ENCODE data around the gene IQGAP3. TPM values are rescaled to one million over a fixed set of nuclear protein-coding genes. Genes with fewer than 3 reads are reported as not detected.

Gene IQGAP3
- total RNA-seq, 4 donors from 2014 or later: 0.09 to 13.2 TPM; not detected in 2

DNA sequence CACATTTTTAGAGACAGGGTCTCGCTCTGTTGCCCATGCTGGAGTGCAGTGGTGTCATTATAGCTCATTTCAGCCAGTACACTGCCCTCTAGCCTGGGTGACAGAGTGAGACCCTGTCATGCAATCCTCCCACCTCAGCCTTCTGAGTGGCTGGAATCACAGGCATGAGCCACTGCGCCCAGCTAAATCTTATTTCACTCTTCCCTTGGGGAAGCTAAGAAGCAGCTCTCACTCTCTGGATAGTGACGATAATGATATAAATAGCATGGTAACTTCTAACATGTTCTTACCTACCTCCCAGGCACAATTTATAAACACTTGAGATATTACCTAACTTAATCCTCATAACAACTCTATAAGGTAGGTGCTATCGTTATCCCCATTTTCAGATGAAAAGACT, 24.9 kb downstream of the IQGAP3 start:
- no peak for DNase-seq
- no peaks in the 10 kb centered on the region for H3K27me3 ChIP-seq

DNA sequence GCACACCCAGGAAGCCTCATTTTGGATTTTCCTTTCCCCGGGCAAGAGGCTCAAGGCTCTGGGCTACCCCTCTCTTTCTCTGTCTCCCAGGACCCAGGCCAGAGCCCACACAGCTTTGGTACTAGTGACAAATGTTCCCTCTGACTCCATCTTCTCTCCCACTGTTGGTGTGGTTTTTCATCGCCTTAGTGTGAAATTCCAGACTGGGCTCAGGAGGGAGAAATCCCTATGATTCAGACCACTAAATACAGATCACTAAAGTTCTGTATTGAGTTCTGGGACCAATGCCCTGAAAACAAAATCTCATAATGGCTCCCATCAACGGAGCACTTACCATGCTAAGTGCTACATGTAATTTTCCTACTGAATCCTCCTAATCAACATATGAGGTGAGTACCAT, 26.1 kb downstream of the IQGAP3 start:
- DNase-seq: no peak
- H3K4me3 ChIP-seq: no peak overlapping the region
- no peaks in the 10 kb centered on the region for H3K36me3 ChIP-seq
- H3K9me3 ChIP-seq: no peaks in the 10 kb centered on the region
- H3K4me1 ChIP-seq: no peaks in the 10 kb centered on the region
- intact Hi-C loops (cut with DNase I; ENCODE audit: low total_unique reads): no loop called here
- H3K27ac ChIP-seq: no peak overlapping the region
- TF ChIP-seq POLR2A (IDR thresholded peaks at IDR 0.05): no peak
- TF ChIP-seq, protein P1, sequence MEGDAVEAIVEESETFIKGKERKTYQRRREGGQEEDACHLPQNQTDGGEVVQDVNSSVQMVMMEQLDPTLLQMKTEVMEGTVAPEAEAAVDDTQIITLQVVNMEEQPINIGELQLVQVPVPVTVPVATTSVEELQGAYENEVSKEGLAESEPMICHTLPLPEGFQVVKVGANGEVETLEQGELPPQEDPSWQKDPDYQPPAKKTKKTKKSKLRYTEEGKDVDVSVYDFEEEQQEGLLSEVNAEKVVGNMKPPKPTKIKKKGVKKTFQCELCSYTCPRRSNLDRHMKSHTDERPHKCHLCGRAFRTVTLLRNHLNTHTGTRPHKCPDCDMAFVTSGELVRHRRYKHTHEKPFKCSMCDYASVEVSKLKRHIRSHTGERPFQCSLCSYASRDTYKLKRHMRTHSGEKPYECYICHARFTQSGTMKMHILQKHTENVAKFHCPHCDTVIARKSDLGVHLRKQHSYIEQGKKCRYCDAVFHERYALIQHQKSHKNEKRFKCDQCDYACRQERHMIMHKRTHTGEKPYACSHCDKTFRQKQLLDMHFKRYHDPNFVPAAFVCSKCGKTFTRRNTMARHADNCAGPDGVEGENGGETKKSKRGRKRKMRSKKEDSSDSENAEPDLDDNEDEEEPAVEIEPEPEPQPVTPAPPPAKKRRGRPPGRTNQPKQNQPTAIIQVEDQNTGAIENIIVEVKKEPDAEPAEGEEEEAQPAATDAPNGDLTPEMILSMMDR (IDR thresholded peaks at IDR 0.05): no peak
- H3K27me3 ChIP-seq: no peaks in the 10 kb centered on the region

More for the DNA sequence above, 24.9 kb downstream of the IQGAP3 start:
- Histone ChIP-seq H3K36me3 (no peaks in the 10 kb centered on the region), H3K4me3 (no peak overlapping the region), H3K9me3 (no peaks in the 10 kb centered on the region), H3K4me1 (no peaks in the 10 kb centered on the region), H3K27ac (no peak overlapping the region)
- intact Hi-C loops (cut with DNase I; ENCODE audit: low total_unique reads): no loop called here
- no peak for TF ChIP-seq POLR2A (IDR thresholded peaks at IDR 0.05)
- TF ChIP-seq, protein P1 (IDR thresholded peaks at IDR 0.05): no peak

DNA sequence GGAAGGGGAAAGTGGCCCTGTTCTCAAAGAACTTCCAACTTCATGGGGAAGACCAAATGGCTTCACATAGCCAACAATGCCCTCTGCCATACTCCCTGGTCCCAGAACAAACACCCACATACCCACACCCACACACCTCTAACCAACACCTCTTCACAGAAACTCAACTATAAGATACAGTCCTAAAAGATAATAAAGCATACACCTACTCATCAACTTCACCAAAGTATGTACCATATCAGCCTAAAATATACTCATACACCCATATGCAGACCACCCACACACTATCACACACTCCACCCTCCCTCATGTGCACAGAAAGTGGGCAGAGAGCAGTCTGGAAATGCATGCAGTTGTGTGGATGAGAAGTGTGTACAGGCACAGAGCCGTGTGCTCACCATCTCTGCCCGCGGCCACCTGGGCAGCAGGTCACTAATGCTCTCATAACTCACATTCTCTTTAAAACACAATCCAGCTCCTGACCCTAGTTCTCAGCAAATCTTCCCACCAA, 27.7 kb downstream of the IQGAP3 start:
- Histone ChIP-seq H3K4me3 (no peak overlapping the region), H3K9me3 (no peaks in the 10 kb centered on the region), H3K4me1 (no peaks in the 10 kb centered on the region), H3K27me3 (no peaks in the 10 kb centered on the region), H3K36me3 (no peaks in the 10 kb centered on the region), H3K27ac (no peak overlapping the region)
- DNase-seq: no peak
- intact Hi-C loops (cut with DNase I; ENCODE audit: low total_unique reads): no loop called here
- TF ChIP-seq, protein P1 (IDR thresholded peaks at IDR 0.05): no peak
- TF ChIP-seq POLR2A (IDR thresholded peaks at IDR 0.05): no peak

DNA sequence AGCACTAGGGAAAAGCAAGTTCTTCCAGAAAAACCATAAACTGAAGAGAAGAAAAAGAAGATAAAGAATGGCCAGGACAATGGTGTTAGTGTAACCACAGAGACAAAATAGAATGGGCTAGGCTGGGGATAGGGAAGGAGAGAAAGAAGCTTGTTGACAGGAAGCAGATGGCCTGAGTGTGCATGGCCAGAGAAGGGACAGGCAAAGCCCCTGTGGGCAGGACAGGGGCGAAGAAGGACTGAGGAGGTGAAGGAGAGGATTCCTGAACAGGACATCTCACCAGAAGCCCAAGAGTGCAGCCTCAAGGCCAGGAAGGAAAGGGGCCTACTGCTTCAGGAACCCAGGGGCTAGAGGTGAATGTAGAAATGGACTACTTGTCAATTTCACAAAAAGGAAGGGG, 29.3 kb downstream of the IQGAP3 start:
- H3K4me1 ChIP-seq: no peaks in the 10 kb centered on the region
- H3K9me3 ChIP-seq: no peaks in the 10 kb centered on the region
- H3K27me3 ChIP-seq: no peaks in the 10 kb centered on the region
- no peak overlapping the region for H3K4me3 ChIP-seq
- no peak overlapping the region for H3K27ac ChIP-seq
- DNase-seq: no peak
- TF ChIP-seq POLR2A (IDR thresholded peaks at IDR 0.05): no peak
- TF ChIP-seq, protein P1 (IDR thresholded peaks at IDR 0.05): no peak
- intact Hi-C loops (cut with DNase I; ENCODE audit: low total_unique reads): no loop called here
- H3K36me3 ChIP-seq: no peaks in the 10 kb centered on the region

DNA sequence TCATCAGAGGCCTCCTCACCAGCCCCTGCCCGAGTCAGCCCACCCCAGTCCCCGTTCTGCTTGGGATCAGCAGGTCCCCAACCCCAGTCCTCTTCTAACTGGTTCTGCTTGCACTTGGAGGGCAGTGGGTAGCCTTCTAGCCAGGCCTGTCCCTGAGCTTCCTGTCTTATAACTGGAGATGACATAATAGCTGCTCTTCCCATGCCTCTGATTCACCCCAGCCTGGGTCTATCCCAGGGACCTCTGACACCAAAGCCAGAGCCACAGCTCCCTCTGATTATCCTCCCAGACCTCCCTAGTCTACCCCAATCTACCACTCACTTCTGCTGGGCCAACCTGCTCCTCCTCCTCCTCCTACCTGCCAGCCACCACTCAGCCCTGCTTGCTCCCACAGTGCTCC, 31.4 kb downstream of the IQGAP3 start:
- intact Hi-C loops (cut with DNase I; ENCODE audit: low total_unique reads): no loop called here
- Histone ChIP-seq H3K36me3 (no peaks in the 10 kb centered on the region), H3K4me1 (no peaks in the 10 kb centered on the region), H3K4me3 (no peak overlapping the region), H3K27ac (no peak overlapping the region), H3K27me3 (no peaks in the 10 kb centered on the region), H3K9me3 (no peaks in the 10 kb centered on the region)
- TF ChIP-seq POLR2A (IDR thresholded peaks at IDR 0.05): no peak
- TF ChIP-seq, protein P1 (IDR thresholded peaks at IDR 0.05): no peak
- DNase-seq: no peak

Data from uterus (tissue), 4 donors.